GM20431 (cell line): ENCODE measurements around the gene BTG2.
"Not testable (repeated sequence)": the region's sequence is repeated elsewhere in the genome, so short reads cannot be mapped to it uniquely, and the experiment has no call there.

ENCODE experiments used
- in situ Hi-C: fragments of 300-500 bp; cut with MseI, MboI; formaldehyde crosslinking; loops from one replicate; pipeline ENCODE4 v1.15.0; 2020; ENCODE audit warnings: low sequenced_read_pairs; ENCODE audit not compliant: unreplicated experiment

BTG2 gene

GRCh38 chr1:203289281-203289981, 15.9 kb upstream of the BTG2 start:
- in situ Hi-C loops = no loop called here

- in situ Hi-C loops = no loop called here
Observed at GRCh38 chr1:203289982-203290260, 15.4 kb upstream of the BTG2 start.

GRCh38 chr1:203290261-203291089, 14.8 kb upstream of the BTG2 start:
- in situ Hi-C loops = no loop called here

- in situ Hi-C loops = no loop called here
Observed at GRCh38 chr1:203291201-203292096, 13.9 kb upstream of the BTG2 start.

GRCh38 chr1:203295796-203296195, 9.5 kb upstream of the BTG2 start:
- in situ Hi-C loops = no loop called here

- in situ Hi-C loops = no loop called here
Observed at GRCh38 chr1:203296460-203297073, 8.8 kb upstream of the BTG2 start.

GRCh38 chr1:203299169-203299568, 6.2 kb upstream of the BTG2 start:
- in situ Hi-C loops = no loop called here

GRCh38 chr1:203299719-203300429, 5.4 kb upstream of the BTG2 start:
- in situ Hi-C loops = not testable (repeated sequence)

- in situ Hi-C loops = no loop called here
Observed at GRCh38 chr1:203300441-203301330, 4.6 kb upstream of the BTG2 start.

GRCh38 chr1:203301331-203301668, 4.0 kb upstream of the BTG2 start:
- in situ Hi-C loops = no loop called here

- in situ Hi-C loops = no loop called here
Observed at GRCh38 chr1:203302456-203302855, 2.9 kb upstream of the BTG2 start.

GRCh38 chr1:203302894-203303293, 2.4 kb upstream of the BTG2 start:
- in situ Hi-C loops = no loop called here

- in situ Hi-C loops = no loop called here
Observed at GRCh38 chr1:203304391-203304918, 864 bp upstream of the BTG2 start.

- in situ Hi-C loops = no loop called here
Observed at GRCh38 chr1:203305809-203306088, 430 bp downstream of the BTG2 start.

- in situ Hi-C loops = no loop called here
Observed at GRCh38 chr1:203306089-203306964, 1.0 kb downstream of the BTG2 start.

- in situ Hi-C loops = no loop called here
Observed at GRCh38 chr1:203306965-203307541, 1.7 kb downstream of the BTG2 start.

GRCh38 chr1:203307641-203308126, 2.4 kb downstream of the BTG2 start:
- in situ Hi-C loops = no loop called here
